ENCODE measurements around the gene CYB561A3. TPM values are rescaled to one million over a fixed set of nuclear protein-coding genes. Genes with fewer than 3 reads are reported as not detected.

The CYB561A3 gene
- total RNA-seq, 1 donor from 2014 or later = 47.2 TPM

GRCh38 chr11:61302550-61302949 lies 59.1 kb downstream of the CYB561A3 start:
- Histone ChIP-seq H3K4me3 (no peak overlapping the region), H3K27ac (no peak overlapping the region), H3K36me3 (peaks cover 94% of the 10 kb centered on the region), H3K9me3 (no peaks in the 10 kb centered on the region), H3K4me1 (peaks cover 10% of the 10 kb centered on the region), H3K27me3 (ENCODE audit: low read depth) (no peaks in the 10 kb centered on the region)
- intact Hi-C loops (cut with DNase I) = no loop called here
- no peak for ATAC-seq
- no peak for DNase-seq
- TF ChIP-seq CTCF (IDR thresholded peaks at IDR 0.05) = no peak

Other genes starting within 250 kb of the CYB561A3 start
- 39.7 TPM for gene VPS37C, start 200.5 kb downstream of the CYB561A3 start, total RNA-seq
- gene PGA3, start 158.4 kb downstream of the CYB561A3 start, total RNA-seq = 1.3 TPM
- gene PGA4, start 139.5 kb downstream of the CYB561A3 start, total RNA-seq = 0.83 TPM
- 0.32 TPM for gene PGA5, start 120.7 kb downstream of the CYB561A3 start, total RNA-seq
- gene VWCE, start 66.6 kb downstream of the CYB561A3 start, total RNA-seq = 1.2 TPM
- 122 TPM for gene DDB1, start 28.8 kb downstream of the CYB561A3 start, total RNA-seq
- gene TKFC, start 28.7 kb downstream of the CYB561A3 start, total RNA-seq = 35.0 TPM
- 38.9 TPM for gene TMEM138, start 492 bp upstream of the CYB561A3 start, total RNA-seq
- 11.9 TPM for gene TMEM216, start 30.7 kb upstream of the CYB561A3 start, total RNA-seq
- gene CPSF7, start 68.1 kb upstream of the CYB561A3 start, total RNA-seq = 69.8 TPM
- gene SDHAF2, start 68.2 kb upstream of the CYB561A3 start, total RNA-seq = 35.2 TPM
- 6.4 TPM for gene LRRC10B, start 146.9 kb upstream of the CYB561A3 start, total RNA-seq
- 3.8 TPM for gene SYT7, start 219.2 kb upstream of the CYB561A3 start, total RNA-seq

Data from lower lobe of right lung (tissue), 2 donors.